ENCODE data around the gene OSTM1. TPM values are rescaled to one million over a fixed set of nuclear protein-coding genes. Genes with fewer than 3 reads are reported as not detected.

OSTM1 gene
- total RNA-seq, 1 donor from 2014 or later, result 59.3 TPM

DNA sequence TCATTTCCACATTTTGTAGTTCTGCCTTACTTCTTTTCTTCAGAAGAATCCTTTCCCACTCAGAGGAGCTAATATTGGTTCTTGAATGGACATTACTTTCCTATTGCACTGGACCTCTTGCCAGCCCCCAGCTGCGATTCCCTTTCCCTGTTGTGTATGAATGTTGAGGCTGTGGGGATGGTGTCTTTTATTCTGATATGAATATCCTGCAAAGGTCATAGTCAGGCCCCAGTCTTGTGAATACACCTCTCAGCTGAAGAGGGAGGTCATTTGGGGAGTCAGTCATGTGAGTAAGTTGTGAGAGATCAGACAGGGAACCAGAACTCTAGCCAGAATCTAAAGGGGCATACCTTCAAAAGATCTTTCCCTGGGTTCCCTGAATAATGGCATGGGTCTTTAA is 32.6 kb upstream of the OSTM1 start:
- TF ChIP-seq, protein P1, sequence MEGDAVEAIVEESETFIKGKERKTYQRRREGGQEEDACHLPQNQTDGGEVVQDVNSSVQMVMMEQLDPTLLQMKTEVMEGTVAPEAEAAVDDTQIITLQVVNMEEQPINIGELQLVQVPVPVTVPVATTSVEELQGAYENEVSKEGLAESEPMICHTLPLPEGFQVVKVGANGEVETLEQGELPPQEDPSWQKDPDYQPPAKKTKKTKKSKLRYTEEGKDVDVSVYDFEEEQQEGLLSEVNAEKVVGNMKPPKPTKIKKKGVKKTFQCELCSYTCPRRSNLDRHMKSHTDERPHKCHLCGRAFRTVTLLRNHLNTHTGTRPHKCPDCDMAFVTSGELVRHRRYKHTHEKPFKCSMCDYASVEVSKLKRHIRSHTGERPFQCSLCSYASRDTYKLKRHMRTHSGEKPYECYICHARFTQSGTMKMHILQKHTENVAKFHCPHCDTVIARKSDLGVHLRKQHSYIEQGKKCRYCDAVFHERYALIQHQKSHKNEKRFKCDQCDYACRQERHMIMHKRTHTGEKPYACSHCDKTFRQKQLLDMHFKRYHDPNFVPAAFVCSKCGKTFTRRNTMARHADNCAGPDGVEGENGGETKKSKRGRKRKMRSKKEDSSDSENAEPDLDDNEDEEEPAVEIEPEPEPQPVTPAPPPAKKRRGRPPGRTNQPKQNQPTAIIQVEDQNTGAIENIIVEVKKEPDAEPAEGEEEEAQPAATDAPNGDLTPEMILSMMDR (IDR thresholded peaks at IDR 0.05), result no peak
- no peak for DNase-seq
- no peaks in the 10 kb centered on the region for H3K9me3 ChIP-seq
- no peaks in the 10 kb centered on the region for H3K4me1 ChIP-seq
- H3K4me3 ChIP-seq, result no peak overlapping the region
- intact Hi-C loops (cut with DNase I), result no loop called here
- H3K36me3 ChIP-seq, result no peaks in the 10 kb centered on the region
- H3K27me3 ChIP-seq, result peaks cover 14% of the 10 kb centered on the region
- H3K27ac ChIP-seq, result no peak overlapping the region
- ATAC-seq, result no peak

DNA sequence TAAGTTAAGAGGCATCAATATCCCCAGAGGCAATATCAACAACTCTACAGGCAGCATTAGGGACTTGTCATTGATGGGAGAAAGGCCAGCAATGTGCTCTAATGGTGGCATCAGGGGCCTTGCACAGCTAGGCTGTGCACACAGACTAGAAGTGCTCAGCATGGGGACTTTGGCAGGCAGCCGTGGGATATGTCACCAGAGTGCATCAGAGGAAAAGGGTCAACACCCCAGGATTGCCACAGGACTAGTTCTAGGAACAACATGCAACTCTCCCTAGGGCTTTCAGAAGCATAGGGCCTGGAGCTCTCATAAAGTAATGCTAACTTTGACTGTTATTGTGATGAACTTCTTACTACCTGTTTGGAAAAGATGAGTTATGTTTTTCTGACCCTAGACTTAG is 32.2 kb upstream of the OSTM1 start:
- Histone ChIP-seq H3K27ac (no peak overlapping the region), H3K4me1 (no peaks in the 10 kb centered on the region), H3K27me3 (peaks cover 11% of the 10 kb centered on the region), H3K36me3 (no peaks in the 10 kb centered on the region), H3K9me3 (no peaks in the 10 kb centered on the region), H3K4me3 (no peak overlapping the region)
- DNase-seq, result no peak
- TF ChIP-seq, protein P1 (IDR thresholded peaks at IDR 0.05), result no peak
- intact Hi-C loops (cut with DNase I), result no loop called here
- ATAC-seq, result no peak

DNA sequence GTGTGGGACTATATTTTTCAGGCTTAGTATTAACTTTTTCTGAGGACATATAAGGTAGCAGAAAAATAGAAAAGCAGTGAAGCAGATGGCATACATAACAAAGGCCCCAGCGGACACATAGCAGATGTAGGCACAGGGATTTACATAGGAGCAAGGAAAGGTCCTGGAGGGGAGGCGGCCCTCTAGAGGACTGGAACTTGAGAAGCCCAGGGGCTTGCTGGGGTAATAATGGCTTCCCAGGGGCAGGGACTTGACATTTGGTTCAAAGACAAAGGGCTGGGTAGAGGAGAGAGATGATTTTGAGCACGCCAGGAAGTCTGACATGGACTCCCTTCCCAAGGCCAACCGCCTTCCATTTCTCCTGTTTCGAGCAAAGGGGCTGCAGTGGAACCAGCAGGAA is 31.7 kb upstream of the OSTM1 start:
- TF ChIP-seq, protein P1 (IDR thresholded peaks at IDR 0.05), result no peak
- H3K4me1 ChIP-seq, result no peaks in the 10 kb centered on the region
- intact Hi-C loops (cut with DNase I), result no loop called here

DNA sequence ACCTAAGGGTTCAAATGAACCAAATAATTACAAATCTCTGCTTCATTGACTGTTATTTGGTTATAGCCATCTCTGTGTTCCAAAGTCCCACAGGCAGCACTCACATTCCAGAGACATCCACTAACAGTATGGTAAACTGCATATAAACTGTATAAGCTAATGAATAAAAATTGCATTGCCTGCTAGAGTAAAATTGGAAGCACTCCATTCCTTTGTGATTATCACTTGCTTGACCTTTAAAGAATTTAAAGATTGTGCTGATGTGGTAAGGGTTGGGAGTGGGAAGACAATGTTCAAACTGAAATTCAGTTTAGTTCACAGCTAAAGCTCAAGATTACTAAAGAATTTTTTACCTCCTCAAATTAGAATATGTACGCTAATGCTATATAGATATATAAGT is 31.0 kb upstream of the OSTM1 start:
- ATAC-seq (no peak), DNase-seq (no peak)
- Histone ChIP-seq H3K27ac (no peak overlapping the region), H3K4me1 (no peaks in the 10 kb centered on the region), H3K9me3 (no peaks in the 10 kb centered on the region), H3K36me3 (no peaks in the 10 kb centered on the region), H3K4me3 (no peak overlapping the region), H3K27me3 (peaks cover 3% of the 10 kb centered on the region)
- TF ChIP-seq, protein P1 (IDR thresholded peaks at IDR 0.05), result no peak
- intact Hi-C loops (cut with DNase I), result no loop called here

More for the DNA sequence above, 31.7 kb upstream of the OSTM1 start:
- no peak for DNase-seq
- Histone ChIP-seq H3K27ac (no peak overlapping the region), H3K36me3 (no peaks in the 10 kb centered on the region), H3K9me3 (no peaks in the 10 kb centered on the region), H3K4me3 (no peak overlapping the region), H3K27me3 (peaks cover 7% of the 10 kb centered on the region)
- no peak for ATAC-seq

DNA sequence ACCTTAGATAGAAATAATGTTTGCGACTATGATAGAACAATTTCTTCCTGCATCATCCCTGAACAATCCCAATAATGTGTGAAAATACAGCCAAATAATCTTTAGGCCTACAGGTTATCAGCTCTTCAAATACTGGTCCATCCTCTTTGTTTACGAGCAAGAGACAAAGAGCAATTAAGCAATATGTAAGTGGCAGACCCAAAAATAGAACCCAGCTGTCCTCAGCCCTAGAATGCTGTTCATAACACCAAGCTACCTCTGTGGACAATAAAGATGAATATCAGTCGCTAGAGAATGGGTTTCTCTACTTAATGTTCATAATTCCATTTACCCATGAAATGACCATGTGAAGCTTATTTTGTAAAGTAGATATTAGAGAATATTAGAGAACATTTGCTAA is 28.4 kb upstream of the OSTM1 start:
- H3K36me3 ChIP-seq, result no peaks in the 10 kb centered on the region
- H3K4me3 ChIP-seq, result no peak overlapping the region
- no peak for DNase-seq
- ATAC-seq, result no peak
- no peaks in the 10 kb centered on the region for H3K27me3 ChIP-seq
- intact Hi-C loops (cut with DNase I), result no loop called here
- H3K27ac ChIP-seq, result no peak overlapping the region
- no peaks in the 10 kb centered on the region for H3K4me1 ChIP-seq
- H3K9me3 ChIP-seq, result no peaks in the 10 kb centered on the region
- TF ChIP-seq, protein P1 (IDR thresholded peaks at IDR 0.05), result no peak

DNA sequence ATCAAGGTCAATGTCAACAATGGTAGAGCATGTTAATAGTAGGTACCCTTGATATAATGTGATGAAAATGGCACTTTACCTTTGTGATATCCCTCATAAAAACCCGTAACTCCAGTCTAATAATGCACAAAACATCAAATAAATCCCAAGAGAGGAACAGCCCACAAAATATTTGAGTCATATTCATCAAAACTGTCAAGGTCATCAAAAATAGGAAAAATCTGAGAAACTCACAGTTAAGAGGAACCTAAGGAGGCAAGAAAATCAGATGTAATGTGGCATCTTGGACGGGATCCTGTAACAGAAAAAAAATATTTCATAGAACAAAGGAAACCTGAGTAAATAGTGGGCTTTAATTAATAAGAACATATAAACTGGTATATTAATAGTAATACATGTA is 25.5 kb upstream of the OSTM1 start:
- no peak for DNase-seq
- H3K4me1 ChIP-seq, result no peaks in the 10 kb centered on the region
- TF ChIP-seq, protein P1 (IDR thresholded peaks at IDR 0.05), result no peak
- ATAC-seq, result no peak
- H3K27me3 ChIP-seq, result no peaks in the 10 kb centered on the region
- intact Hi-C loops (cut with DNase I), result no loop called here
- H3K36me3 ChIP-seq, result no peaks in the 10 kb centered on the region
- no peak overlapping the region for H3K27ac ChIP-seq
- no peak overlapping the region for H3K4me3 ChIP-seq
- no peaks in the 10 kb centered on the region for H3K9me3 ChIP-seq

Data from upper lobe of right lung (tissue), 1 donor.